Measurements from ENCODE around the gene FKBP6.
A peak's percentile ranks its signal among the peaks of the same experiment; 100 is the strongest.
"Not testable (repeated sequence)": the region's sequence is repeated elsewhere in the genome, so short reads cannot be mapped to it uniquely, and the experiment has no call there.

Gene FKBP6

DNA sequence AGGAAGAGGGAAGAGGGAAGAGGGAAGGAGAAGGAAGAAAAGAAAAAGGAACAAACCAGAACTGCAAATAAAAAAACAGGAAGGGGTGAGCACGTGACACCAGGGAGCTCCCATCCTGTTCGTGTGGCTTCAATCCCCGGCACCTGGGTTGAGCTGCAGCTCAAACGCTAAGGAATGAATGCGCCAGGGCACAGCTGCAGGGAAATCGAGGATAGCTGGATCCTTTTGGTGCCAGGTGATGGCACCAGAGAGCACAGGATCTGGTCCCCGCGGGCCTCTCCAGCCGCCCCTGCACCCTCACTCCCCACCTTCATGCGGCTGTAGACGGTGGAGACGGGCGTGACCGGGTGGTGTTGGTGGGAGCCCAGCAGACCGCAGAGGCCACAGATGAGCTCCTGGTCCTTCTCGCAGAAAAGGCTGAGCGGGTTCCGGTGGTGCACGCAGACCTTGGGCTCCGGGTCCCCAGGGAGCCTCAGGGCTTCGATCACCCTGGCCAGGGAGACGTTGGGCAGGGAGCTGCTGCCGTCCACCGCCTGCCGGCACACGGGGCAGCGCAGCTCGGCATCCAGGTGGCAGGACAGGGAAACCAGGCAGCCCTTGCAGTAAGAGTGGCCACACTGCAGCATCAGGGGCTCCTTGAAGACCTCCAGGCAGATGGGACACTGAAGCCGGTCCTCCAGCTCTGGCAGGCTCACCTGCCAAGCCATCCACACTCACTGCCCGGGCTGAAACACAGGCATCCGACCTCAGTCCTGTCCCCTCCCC lies 3.7 kb upstream of the FKBP6 start:
- peak; percentile 14 to 28 for DNase-seq (ENCODE audit: low read depth in 1 of 2, low spot score in 1 of 2)

DNA sequence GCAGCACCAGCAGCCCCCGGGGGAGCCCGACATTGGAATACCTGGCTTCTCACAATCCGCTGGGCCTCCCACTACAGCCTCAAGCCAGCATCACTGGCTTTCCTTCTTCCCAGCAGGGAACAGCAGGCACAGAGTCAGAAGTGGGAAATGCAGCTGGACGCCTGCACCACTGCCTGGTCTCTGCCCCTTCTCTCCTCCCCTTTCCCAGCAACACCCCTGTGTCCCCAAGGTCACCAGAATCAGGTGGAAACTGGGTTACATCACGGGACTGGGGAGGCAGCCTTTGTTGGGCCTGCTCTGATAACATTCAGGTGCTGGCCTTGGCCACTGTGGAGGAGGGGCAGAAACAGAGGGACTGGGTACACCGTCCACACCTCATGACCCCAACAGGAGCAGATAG lies 2.5 kb upstream of the FKBP6 start:
- DNase-seq (ENCODE audit: low read depth in 1 of 2, low spot score in 1 of 2), result not testable (repeated sequence)

DNA sequence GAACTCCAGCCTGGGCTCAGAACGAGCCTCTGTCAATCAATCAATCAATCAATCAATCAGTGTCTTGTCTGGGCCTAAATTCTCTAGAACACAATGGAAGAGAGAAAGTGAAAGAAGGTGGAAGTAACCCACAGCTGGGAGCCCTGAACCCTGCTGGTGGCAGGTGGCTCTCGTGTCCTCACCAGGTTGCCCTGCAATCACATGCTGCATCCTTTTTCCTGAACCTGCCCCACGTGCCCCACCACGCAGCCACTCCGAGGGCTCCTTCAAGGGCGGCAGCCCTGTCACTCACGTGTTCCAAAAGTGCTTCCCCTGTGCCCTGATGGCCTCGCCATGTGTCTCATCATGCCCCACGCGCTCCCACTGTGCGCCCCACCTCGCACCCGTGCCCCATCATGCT lies 512 bp upstream of the FKBP6 start:
- not testable (repeated sequence) for DNase-seq (ENCODE audit: low read depth in 1 of 2, low spot score in 1 of 2)

GRCh38 chr7:73328696-73329095 lies 735 bp downstream of the FKBP6 start:
- DNase-seq (ENCODE audit: low read depth in 1 of 2, low spot score in 1 of 2), result no peak

DNA sequence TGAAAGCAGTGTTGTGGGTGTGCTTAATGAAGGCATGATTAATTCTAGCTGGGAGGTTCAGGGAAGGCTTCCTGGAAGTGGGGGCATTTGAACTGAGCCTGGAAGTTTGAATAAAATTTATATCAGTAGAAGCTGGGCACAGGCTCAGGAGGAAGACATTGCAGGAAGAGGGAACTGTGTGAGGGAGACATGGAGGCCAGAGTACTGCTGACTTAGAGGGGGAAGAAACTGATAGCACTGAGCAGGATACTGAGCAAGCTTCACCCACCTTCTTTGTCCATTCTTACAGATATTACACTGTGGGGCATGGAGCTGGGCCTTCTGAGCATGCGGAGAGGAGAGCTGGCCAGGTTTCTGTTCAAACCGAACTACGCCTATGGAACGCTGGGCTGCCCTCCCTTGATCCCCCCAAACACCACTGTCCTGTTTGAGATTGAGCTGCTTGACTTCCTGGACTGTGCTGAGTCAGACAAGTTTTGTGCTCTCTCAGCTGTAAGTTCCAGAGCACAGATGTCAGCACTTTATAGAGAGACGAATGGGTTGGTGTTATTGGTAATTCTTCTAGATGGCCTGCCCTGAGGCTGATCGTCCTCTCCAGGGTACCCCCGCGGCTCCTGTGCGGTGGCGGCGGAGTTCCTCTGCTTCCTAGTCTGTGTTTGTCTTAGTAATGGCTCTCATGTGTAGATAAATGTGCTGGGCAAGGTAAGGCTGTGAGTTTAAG lies 2.1 kb downstream of the FKBP6 start:
- DNase-seq (ENCODE audit: low read depth in 1 of 2, low spot score in 1 of 2), result no peak

DNA sequence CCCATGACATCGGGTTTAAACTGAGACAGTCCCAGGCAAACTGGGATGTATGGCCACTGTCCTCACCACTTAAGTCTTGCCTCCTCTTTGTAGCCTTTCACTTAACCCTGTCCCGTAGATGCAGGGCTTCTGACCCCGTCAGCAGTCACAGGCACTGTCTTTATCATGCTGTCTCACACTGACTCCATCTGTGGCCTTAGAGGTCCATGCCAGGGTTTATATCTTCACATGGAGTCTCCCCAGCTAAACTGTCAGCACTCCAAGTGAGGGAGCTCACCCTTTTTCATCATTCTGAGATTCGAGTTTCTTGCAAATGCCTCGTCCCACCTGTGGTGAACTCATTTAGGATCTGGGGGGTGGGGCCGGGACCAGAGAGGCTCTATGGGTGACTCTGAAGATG lies 2.8 kb downstream of the FKBP6 start:
- DNase-seq (ENCODE audit: low read depth in 1 of 2, low spot score in 1 of 2), result no peak

DNA sequence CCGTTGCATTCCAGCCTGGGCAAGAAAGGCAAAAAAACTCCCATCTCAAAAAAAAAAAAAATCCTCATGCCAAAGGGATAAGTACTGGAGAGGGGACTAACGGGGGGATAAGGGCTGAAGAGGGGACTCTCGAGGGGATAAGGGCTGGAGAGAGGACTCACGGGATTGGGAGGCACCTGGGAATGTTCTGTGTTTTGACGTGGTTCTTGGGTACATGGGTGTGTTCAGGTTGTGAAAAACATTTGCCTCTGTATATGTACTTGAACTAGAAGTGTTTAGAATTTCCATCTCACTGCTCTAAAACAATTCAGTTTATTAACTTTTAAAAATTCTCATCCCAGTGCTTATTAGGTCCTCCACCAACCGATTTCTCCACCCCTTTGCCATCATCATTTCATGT lies 4.5 kb downstream of the FKBP6 start:
- DNase-seq (ENCODE audit: low read depth in 1 of 2, low spot score in 1 of 2), result no peak

DNA sequence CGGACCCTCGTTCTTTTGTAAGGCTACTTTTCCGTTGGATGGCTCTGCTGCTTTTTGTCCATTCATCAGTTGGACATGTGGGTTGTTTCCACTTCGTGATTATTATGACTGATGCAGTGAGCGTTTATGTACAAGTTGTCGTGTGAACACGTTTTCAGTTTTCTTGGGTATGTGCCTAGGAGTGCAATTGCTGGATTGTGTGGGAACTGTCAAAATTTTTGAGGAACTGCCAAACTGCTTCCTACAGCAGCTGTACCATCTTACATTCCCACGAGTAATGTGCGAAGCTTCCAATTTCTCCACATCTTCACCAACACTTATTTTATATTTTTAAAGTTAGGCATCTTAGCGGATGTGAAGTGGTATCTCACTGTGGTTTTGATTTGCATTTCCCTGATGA lies 10.4 kb downstream of the FKBP6 start:
- no peak for DNase-seq (ENCODE audit: low read depth in 1 of 2, low spot score in 1 of 2)

DNA sequence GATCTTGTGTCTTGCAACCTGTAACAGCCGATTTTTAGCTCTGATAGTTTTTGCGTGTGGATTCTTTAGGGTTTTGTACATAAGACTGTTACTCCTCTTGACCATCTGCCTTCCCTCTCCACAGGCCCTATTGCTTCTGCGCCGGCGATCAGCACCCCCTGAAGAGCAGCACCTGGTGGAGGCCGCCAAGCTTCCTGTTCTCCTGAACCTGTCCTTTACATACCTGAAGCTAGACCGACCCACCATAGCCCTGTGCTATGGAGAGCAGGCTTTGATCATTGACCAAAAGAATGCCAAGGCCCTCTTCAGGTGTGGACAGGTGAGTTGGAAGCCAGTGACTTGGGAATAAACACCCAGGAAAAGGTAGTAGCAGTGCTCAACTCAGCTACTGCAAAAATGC lies 12.6 kb downstream of the FKBP6 start:
- DNase-seq (ENCODE audit: low read depth in 1 of 2, low spot score in 1 of 2), result no peak

- DNase-seq (ENCODE audit: low read depth in 1 of 2, low spot score in 1 of 2), result no peak
Measured at GRCh38 chr7:73341877-73342276, 13.9 kb downstream of the FKBP6 start.

DNA sequence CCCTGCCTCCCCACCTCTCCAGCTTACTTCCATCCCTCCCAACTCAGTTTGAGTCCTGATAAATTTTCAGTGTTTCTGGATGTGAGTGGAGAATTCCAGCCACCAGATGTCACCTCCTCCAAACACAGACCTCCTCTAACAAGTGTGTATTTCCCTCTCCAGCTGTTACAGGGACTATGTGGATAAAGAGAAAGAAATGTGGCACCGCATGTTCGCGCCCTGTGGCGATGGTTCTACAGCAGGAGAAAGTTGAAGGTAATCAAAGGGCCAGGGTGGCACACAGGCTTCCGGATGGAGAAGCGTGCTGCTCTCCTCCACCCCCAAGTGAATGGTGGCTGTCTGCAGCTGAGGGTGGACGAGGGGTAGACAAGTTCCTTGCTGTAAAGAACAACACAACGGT lies 14.7 kb downstream of the FKBP6 start:
- DNase-seq (ENCODE audit: low read depth in 1 of 2, low spot score in 1 of 2), result no peak

DNA sequence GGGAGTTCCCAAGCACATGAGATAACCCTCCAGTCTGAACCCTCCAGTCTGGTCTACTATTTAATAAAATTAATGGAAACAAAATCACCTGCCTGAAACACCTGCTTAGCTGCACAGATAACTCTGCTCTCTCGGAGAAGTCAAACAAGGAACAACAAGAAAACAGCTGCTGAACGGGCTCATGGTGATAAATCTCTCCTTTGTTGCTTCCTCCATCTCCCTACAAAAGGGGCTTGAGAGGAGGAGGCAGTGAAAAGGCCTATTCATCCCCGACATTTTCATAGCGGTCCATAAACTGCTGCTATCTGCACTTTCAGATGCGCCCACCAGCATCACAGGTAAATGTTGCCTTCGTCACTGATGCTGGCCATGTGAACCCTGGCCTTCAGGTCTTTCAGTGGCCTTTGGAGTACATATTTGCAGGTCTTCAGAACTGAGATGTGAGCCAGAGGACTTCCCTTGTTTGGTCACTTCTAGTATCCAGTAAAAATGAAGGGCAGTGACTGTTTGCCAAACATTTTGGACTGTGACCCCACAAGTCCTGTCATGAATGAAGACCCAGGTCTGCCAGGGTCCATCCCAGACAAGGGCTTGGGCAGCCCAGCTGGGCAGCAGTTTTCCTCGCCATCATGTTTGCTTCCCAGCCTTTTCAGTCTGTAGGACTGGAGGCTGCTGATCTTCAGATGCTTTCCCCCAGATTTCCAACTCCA lies 15.9 kb downstream of the FKBP6 start:
- no peak for DNase-seq (ENCODE audit: low read depth in 1 of 2, low spot score in 1 of 2)

- no peak for DNase-seq (ENCODE audit: low read depth in 1 of 2, low spot score in 1 of 2)
Measured at GRCh38 chr7:73345538-73345937, 17.6 kb downstream of the FKBP6 start.

DNA sequence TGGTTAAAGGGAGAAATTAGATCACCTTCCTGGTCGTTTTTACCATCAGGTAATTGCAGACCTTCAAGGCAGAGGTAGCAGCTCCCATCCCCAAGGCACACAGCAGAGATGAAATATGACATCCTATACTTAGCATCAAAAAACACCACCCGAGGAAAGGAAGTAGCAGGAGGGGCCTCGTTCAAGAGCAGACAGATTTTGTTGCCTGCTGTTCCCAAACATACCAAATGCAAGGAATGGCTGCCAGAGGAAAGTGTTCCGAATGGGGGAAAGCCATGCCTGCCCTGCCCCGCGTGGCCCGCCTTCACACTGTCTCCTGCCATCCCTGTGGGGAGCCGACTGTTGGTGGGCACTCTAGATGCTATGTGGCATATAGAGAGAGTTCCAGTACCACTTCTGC lies 18.0 kb downstream of the FKBP6 start:
- no peak for DNase-seq (ENCODE audit: low read depth in 1 of 2, low spot score in 1 of 2)

- no peak for DNase-seq (ENCODE audit: low read depth in 1 of 2, low spot score in 1 of 2)
Measured at GRCh38 chr7:73349763-73350162, 21.8 kb downstream of the FKBP6 start.

DNA sequence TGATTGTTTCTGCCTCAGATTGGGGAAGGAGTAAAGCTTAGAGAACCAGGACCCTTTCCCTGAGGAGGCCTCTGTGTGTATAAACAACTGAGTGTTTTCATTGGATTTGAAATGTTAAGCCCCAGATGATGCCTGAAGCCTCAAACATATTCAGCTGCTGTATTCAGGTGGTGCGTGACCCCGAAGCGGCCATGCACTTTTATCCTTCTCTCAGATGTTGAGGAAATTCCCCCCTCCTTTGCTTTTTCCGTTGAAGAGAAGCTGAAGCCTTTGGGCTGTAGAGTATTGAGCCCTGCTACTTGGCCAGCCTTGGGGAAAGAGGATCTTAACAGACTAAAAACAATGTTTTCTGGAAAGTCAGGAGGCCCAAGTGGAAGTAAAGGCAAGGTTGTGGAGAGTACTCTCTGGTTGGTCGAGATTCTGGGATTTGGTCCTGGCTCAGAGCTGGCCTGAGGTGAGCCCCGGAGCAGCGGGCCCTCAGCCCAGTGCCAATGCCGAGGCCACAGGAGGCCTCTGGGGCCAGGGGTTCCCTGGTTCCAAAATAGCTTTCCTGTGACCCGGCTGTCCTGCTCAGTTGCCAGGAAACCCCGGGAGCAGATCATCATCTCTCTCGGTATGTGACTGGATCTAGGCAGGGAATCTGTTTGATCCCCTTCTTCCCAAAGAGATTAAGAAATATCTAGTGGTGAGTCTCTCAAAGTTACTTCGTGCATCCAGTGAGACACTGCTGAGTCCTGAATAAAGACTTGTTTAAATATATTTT lies 22.5 kb downstream of the FKBP6 start:
- DNase-seq (ENCODE audit: low read depth in 1 of 2, low spot score in 1 of 2), result no peak

DNA sequence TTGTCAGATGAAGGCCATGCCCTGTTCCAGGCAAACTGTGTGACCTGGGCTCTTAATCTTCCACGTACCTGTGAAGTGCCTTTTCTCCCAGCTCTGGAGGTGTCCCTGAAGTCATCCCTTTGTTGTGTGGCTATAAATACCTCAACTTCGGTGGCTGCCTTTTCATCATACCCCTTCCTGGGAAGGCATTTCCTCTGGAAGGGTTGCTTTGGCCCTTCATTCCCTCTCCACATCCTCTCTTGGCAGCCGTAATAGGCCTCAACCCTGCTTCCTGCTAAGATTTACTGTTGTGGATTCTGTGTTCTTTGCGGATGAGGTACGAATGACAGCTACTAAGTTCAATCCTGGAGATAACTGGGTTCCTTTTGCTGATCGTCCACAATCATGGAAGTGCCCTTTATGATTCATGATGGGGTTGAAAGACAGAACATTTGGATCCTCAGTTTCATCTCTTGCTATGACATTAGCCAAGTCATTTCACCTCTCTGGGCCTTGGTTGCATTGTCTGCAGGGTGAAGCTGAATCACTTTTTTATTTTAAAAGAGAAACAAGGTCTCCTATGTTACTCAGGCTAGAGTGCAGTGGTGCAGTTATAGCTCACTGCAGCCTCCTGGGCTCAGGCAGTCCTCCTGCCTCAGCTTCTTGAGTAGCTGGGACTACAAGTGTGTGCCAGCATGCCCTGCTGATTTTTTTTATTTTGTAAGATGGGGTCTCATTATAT lies 23.6 kb downstream of the FKBP6 start:
- DNase-seq (ENCODE audit: low read depth in 1 of 2, low spot score in 1 of 2), result no peak

GRCh38 chr7:73352784-73353183 lies 24.8 kb downstream of the FKBP6 start:
- DNase-seq (ENCODE audit: low read depth in 1 of 2, low spot score in 1 of 2), result no peak

DNA sequence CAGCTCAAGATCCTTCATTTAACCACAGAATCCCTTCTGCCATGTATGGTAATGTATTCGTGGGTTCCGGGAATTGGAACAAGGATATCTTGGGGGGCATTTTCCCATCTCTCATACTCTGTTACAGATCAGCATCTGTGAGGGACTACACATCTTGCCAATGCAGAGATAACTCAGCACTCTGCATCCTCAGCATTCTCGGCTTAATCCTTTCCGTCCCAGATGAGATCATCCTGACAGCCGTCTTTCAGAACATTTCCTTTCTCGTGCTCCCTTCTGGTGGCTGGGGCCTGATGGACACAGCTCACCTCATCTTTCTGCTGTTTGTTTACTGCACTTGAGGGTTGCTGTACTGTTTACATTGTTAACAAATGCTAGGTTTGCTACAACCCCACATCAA lies 25.3 kb downstream of the FKBP6 start:
- DNase-seq (ENCODE audit: low read depth in 1 of 2, low spot score in 1 of 2), result no peak

DNA sequence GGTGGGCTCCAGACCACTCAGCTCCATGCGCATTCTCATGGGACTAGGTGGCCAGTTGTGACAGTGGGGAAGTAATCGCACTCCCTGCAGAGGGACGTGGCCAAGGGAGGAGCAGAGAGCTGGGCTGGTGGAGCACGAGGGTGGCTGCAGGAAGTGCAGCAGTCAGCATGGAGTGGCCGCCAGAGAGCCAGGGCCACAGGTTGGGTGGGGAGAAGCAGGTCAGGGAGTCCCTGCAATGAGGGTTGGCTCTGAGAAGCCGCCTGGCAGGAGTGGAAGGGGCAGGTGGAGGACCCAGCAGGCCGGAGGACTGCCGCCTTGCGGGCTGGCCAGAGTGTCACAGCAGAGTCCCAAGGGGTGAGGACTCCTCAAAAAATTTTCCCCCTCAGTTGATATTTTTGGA lies 26.2 kb downstream of the FKBP6 start:
- no peak for DNase-seq (ENCODE audit: low read depth in 1 of 2, low spot score in 1 of 2)

GRCh38 chr7:73354821-73355220 lies 26.9 kb downstream of the FKBP6 start:
- DNase-seq (ENCODE audit: low read depth in 1 of 2, low spot score in 1 of 2), result no peak

Measured in activated CD4-positive, alpha-beta T cell treated with anti-CD3 and anti-CD28 coated beads, Interleukin-2, amount 50 U/mL, for 24 hours (primary cell).